ENCODE results near the gene SRPX.

Gene SRPX

DNA sequence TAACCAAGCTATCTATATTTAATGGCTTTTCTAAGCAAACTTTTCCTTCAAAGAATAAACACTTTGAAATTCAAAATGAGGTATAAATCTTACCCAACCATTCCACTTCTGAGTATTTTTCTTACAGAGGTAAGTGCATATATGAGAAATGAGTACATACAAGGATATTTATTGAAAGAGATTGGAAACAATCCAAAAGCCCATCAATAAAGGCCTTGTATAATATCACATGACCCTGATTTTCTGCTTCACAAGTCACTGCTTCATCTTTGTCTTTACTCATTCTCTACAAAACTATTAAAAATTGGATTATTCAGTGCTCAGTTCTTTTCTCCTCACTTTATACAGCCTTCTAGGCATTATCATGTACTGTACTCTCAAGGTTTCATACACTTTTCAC is 91.3 kb downstream of the SRPX start:
- DNase-seq (ENCODE audit: low read depth) = no peak

DNA sequence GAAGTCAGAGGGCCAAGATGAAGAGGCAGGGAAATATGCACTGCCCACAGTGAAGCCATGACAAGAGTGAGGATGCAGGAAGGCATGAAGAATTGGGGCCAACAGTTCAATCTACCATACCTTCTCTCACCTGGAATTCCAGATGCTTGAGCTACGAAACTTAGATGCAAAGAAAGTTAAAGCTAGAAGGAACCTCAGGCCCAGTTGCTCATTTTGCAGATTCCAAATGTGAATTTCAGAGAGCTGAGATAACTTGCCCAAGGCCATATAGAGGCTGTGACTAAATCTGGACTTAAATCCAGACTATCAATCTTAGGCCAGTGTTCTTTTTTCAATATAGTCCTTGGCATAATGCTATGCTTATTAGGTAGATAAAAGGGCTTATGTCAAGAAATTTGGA is 92.7 kb downstream of the SRPX start:
- DNase-seq (ENCODE audit: low read depth) = no peak

DNA sequence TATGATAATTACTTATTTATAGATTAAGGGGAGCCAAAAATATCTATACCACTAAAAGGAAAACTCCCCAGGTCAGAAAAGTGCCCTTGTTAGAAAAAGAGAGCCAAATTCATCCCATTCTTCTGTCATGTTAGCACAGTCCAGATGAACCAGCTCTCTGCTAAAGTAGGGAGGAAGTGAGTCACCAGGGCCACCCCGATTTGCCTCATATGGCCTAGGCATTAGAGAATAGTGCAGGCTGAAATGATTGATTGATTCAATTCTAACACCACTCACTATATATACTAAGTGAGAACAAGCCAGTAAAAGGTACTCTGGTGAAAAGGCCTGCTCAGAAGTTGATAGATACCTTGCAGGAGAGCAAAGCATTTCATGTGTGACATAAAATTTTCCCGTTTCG is 94.5 kb downstream of the SRPX start:
- DNase-seq (ENCODE audit: low read depth) = no peak

DNA sequence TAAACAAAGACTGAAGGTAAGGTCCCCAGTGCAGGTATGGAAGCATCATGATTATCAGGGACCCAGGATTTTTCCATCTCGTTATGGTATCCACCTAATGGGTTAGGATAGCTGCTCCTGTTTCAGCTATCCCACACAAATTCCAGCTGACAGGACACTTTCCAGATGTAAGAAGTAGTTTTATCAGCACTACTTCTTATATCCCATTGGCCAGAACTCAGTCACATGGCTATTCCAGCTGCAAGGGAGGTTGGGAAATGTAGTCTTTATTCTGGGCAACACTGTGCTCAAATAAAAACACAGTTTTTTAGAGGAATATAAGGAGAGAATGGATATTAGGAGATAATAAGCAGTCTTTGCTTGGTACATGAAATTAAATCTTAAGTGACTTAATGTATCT is 96.7 kb downstream of the SRPX start:
- DNase-seq (ENCODE audit: low read depth) = no peak

DNA sequence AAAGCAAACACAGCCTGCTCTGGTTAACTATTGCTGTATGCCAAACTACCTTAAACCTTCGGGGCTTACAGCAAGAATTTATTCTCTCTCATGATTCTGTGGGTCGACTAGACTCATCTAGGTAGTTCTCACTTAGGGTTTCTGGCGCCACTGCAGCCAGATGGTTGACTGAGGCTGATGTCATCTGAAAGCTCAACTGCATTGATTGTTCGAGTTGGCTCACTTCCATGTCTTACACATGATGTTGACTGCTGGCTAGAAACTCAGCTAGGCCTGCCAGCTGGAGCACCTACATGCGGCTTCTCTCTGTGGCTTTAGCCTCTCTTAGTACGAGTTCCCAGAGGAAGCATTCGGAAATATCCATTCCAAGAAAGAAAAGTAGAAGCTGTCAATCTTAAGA is 103.2 kb downstream of the SRPX start:
- DNase-seq (ENCODE audit: low read depth) = no peak

DNA sequence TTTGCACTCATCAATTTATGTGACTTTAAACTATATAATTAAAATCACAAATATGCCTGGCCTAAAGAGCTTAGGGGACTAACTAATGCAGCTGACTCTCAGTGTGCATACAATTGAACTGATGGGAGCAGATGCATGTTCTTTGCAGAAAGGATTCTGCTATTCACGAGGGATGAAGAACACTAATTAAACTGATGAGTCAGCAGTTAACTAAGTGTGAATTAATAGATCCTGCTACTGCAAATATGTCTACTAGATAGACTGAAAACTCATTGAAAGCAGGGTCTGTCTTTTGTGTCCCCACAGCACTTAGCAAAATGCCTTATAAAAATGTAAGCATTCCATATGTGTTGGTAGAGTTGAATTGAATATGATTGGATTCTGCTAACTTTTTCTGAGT is 104.0 kb downstream of the SRPX start:
- no peak for DNase-seq (ENCODE audit: low read depth)

DNA sequence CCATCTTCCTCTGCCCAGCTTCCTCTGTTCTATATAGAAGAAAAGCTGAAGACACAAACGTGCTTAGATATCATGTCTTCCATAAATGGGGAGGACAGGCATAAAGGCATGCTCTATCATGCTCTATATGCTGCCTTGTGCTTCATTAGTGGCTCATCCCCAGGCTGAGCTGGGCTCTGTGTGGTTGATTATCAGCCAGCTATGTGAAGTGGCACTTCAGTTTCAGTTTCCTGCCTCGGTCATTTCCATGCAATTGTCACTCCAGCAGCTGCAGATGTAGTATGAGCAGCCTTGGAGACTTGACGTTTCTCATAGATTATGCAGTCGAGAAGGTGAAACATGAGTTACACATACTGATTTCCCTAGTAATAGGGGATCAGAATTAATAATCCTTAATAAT is 108.1 kb downstream of the SRPX start:
- DNase-seq (ENCODE audit: low read depth) = no peak

DNA sequence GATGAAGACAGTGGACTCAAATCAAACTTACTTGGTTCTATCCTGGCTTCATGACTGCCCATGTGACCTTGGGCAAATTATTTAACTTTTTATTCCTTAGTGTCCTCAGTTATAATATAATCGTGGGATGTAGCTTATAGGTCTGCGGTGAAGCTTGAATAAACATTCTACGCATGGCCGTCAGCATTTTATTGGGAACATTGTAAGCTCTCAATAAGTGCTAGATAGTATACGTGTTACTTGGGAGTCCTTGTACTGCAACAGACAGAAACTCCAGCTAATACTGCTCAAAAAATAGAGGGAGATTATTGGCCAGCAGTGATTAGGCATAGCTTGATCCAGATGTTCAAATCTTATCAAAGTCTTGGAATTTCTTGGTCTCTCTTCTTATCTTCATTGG is 109.5 kb downstream of the SRPX start:
- no peak for DNase-seq (ENCODE audit: low read depth)

DNA sequence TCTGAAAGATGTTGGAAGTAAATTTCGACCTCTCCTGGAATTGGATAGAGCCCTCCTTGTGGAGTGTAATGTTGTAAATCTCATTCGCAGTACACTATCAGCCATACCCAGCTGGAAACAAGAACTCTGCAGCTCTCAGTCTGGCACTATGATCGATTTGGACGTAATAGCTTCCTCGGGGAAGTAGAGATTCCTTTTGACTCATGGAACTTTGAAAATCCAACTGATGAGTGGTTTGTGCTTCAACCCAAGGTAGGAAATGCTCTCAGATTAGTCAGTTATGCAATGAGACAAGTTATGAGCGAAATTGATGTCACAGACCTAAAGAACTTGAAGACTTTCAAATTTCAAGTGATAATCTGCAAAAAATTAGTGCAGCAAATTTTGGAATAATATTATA is 110.4 kb downstream of the SRPX start:
- DNase-seq (ENCODE audit: low read depth) = no peak

DNA sequence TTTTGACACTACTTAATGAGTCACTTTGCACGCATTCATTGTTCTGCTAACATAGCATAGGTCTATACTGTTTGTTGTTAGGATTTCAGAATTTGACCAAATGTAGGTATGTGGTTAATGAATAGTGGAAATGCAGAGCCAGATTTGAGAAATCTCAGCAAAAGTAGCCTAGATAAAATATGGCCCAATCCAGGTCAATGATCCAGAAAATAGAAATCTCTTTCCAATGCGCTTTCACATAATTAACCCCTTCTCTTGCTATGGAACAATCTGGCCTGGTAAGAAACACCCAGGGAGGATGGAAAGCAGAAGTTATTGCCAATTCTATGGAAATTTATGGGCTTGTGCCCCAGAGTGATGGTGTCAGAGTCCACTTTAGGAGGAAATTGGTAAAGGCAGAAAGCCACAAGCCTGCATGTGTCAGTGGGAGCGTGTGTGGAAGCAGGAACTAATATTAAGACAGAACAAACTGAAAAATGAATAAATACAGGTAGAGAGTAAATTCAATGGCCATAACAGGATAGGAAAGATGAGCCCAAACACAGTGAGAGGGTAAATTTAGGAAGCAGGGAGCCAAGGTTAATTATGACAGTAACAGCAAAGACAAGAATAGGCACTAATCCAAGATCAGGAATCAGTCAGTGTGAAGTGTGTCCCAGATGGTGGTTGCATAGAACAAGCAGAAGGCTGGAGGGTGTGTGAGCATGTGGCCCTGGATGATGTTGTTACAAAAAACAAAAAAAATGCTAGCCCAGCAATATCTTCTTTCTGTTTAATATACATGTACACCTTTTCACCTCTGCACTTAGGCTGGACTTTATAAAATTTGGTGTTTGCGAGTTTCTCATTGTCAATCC is 111.4 kb downstream of the SRPX start:
- DNase-seq (ENCODE audit: low read depth) = no peak

DNA sequence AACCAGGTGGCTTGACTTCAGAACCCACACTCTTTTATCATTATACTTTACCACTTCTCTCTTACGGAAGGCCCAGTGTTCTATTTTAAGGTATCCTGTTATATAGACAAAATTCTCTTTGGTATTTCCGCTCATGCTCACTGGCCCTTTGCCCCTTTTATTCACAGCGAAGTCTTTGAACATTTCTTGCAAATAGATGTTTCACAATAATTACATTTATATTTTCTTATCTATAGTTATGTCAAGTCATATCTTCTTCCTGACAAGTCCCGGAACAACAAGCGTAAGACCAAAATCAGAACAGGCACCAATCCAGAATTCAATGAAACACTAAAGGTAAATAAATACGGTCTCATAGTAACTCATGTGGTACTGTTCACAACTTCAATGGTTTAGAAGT is 112.3 kb downstream of the SRPX start:
- no peak for DNase-seq (ENCODE audit: low read depth)

DNA sequence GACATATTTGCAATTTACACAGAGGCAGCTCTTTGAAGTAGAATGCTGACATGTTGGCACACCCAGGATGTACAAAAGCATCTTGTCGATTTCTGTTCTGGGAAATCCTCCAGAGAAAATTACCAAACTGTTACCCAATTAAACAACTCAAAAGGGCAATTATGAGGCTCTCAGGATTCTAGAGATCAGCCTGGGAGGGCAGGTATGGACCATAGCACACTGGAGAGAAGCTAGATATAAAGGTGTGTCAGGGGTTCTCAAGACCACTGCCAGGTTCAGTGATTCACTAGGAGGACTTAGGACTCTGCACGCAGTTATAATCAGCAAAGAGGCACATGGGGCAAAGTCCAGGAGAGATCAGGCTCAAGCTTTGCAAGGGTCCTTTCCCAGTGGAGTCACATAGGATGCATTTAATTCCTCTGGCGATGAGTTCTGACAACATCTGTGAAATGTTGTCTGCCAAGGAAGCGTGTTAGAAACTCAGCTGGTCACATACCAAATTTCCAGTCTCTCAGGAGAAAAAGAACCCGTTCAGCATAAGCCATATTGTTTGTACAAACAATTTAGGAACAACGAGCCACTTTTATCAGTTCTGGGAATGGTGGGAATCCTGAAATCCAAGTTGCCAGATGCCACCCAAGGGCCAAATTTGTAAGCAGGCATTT is 113.5 kb downstream of the SRPX start:
- DNase-seq (ENCODE audit: low read depth) = no peak

DNA sequence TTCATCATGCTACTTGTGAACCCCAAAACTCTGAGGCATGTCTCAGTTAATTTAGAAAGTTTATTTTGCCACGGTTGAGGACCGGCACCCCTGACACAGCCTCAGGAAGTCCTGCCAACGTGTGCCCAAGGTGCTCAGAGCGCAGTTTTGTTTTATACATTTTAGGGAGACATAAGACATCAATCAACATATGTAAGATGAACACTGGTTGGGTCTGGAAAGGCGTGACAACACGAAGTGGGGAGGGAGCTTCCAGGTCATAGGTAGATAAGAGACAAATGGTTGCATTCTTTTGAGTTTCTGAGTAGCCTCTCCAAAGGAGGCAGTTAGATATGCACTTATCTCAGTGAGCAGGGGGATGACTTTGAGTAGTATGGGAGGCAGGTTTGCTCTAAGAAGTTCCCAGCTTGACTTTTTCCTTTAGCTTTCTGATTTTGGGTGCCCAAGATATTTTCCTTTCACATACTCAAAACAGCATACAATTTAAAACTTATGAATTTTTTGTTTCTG is 115.4 kb downstream of the SRPX start:
- no peak for DNase-seq (ENCODE audit: low read depth)

DNA sequence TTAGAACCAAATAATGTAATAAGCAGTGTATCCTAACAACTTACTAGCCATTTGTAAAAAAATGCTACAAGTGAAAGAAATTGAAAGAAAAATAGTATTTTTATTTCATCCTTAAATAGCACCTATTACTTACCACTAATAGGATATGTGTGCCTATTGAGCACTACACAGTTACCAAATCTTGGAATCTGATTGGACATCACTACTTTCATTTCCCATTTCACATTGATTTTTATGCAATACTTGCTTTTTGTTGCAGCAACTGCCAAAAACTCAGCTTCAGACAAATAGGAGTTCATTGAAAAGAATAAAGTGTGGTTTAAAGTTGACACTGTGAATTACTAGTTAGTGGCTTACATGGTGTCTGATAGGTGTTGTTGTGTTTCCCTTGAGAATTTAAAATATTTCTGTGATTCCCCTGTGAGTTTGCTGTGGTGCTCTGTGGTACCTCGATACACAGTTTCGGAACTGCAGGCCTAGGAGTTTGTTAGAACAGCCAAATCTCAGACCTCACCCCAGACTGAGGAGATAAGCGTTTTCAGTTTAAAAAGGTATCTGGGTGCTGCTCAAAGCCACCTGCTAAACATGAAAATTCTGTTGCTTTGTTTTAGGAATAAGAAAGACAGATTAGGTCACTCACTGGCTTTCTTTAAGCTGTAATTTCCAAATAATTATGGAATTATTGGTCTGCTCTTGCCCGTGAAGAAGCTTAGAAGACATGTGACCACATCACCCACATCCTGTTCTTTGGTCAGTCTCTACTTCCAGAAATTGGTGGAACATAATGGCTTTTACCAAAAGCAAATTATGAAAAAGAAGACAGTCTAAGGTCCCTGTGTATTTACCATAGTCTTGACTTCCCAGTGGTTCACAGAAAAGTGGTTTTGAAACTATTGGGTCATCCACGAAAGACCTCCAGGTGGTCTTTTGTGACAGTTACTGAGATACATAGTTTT is 116.5 kb downstream of the SRPX start:
- no peak for DNase-seq (ENCODE audit: low read depth)

DNA sequence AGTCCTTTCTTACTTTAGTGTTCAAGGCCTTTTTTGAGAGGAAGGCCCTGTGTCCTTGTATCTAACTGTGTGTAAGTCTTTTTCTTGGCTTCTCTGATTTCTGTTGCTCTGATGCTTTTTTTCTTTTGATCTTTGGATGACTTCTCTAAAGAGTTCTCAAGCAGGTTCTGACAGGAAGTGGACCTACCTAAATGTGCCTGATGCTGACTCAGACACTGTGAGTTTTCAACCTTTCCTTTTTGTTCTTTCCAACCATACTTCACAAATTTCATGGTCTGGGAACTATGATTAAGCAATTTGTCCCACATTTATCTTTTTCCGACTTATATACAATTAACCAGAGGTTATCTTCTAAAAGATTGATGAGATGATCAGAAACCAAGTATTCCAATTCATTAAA is 117.8 kb downstream of the SRPX start:
- DNase-seq (ENCODE audit: low read depth) = no peak

DNA sequence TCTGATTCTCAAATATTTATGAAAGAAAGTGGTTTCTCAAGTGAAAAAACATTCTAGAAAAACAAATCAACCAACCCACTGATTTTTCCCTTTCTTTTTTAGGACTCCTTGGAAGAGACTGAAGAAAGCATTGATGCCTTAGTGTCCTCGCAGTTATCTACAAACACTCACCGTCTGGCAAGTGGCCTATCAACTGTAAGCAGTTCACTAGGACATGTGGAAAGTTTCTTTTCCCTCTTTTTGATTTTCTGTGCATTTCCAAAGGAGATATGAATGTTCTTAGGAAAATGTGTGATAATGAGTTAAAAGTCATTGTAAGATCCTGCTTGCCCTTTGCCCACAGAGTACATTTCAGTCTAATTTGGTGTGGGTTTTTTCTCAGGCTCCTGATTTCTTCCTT is 118.4 kb downstream of the SRPX start:
- DNase-seq (ENCODE audit: low read depth) = no peak

DNA sequence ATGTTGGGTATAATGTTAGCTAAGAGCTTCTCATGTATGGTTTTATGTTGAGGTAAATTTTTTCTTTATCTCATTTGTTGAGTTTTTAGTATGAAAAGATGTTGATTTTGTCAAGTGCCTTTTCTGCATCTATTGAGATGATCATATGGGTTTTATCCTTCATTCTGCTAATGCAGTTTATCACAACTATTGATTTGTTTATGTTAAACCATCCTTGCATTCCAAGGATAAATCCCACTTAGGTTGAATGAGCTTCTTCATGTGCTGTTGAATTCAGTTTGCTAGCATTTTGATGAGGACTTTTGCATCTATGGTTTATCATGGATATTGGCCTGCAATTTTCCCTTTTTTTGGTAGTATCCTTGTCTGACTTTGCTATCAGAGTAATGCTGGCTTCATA is 121.0 kb downstream of the SRPX start:
- DNase-seq (ENCODE audit: low read depth) = no peak

Measured in stimulated activated CD8-positive, alpha-beta memory T cell treated with anti-CD3 and anti-CD28 coated beads, Interleukin-4, amount 100 ng/mL, for 24 hours (primary cell).